K562 (cell line): Measurements from ENCODE around the gene ACTC1. TPM values are rescaled to one million over a fixed set of nuclear protein-coding genes. Genes with fewer than 3 reads are reported as not detected.
A peak's percentile ranks its signal among the peaks of the same experiment; 100 is the strongest.

ENCODE experiments used
- ATAC-seq: fragments of 200-7000 bp; cut with Tn5 transposase; 3 replicates; pipeline ENCODE4 v1.9.1; 2020; ENCODE audit warnings: moderate library complexity
- BruUV-seq: library from RNA; stranded (reverse); fragments of 400-500 nt; replicated peaks from 2 replicates; lab custom pipeline; 2021; lab: Mats Ljungman, UMichigan
- CTCF ChIA-PET: fragments of 300-600 bp; formaldehyde crosslinking; extraction: SDS; loops from one replicate; lab custom pipeline; 2021; ENCODE audit warnings: low intra/inter-chr PET ratio; lab: Yijun Ruan, JAX
- POLR2A ChIA-PET: fragments of 300-600, 350-650 bp; sonication (Branson Sonifier 250); formaldehyde crosslinking; extraction: SDS; loops from one replicate; lab custom pipeline; 2021; ENCODE audit warnings: antibody characterized with exemption, inconsistent platforms; lab: Yijun Ruan, JAX
- DNase-seq, 4 experiments: peaks; one replicate each; pipeline versions ENCODE4 v3.0.0 to v3.0.0-alpha.2; 2011 to 2018; ENCODE audit warnings: low spot score in 3 of 4, mixed read lengths in 3 of 4; ENCODE audit errors: extremely low read depth in 1 of 4
- FAIRE-seq: peaks from 2 replicates; lab custom pipeline; 2011; peaks lifted over from hg19 to GRCh38; lab: Jason Lieb, UNC
- H2AFZ ChIP-seq: 2 replicates; pipeline ENCODE4 v1.6.0; 2011; ENCODE audit warnings: low read depth, low read length, control low read depth, inconsistent platforms
- H3K27ac ChIP-seq: fragments of 200-600 bp; 3 replicates; pipeline ENCODE4 v1.8.0; 2011; ENCODE audit warnings: low read depth, mild to moderate bottlenecking, control low read depth, inconsistent platforms, low read length, moderate library complexity, mixed read lengths; ENCODE audit errors: extremely low read depth
- H3K27me3 ChIP-seq, 2 experiments: fragments of 300-600 bp in 1 of 2; 2 replicates in 1 of 2; 3 replicates in 1 of 2; pipeline versions ENCODE4 v1.6.0 to v1.8.0; 2011; ENCODE audit warnings: inconsistent platforms in 2 of 2, low read length in 2 of 2, mild to moderate bottlenecking in 1 of 2, mixed read lengths in 1 of 2, moderate library complexity in 1 of 2; ENCODE audit not compliant: control insufficient read depth in 2 of 2, insufficient read depth in 2 of 2
- H3K36me3 ChIP-seq: fragments of 300-600 bp; 3 replicates; pipeline ENCODE4 v1.8.0; 2011; ENCODE audit warnings: mild to moderate bottlenecking, low read length, inconsistent platforms; ENCODE audit not compliant: control insufficient read depth, insufficient read depth
- H3K4me1 ChIP-seq, 2 experiments: fragments of 200-600 bp in 1 of 2; replicated peaks in 1 of 2; 2 replicates in 1 of 2; 3 replicates in 1 of 2; pipeline versions ENCODE4 v1.5.1 to v1.8.0; 2011; ENCODE audit warnings: inconsistent platforms in 2 of 2, low read length in 2 of 2, mild to moderate bottlenecking in 1 of 2, mixed read lengths in 1 of 2, moderate library complexity in 1 of 2; ENCODE audit not compliant: control insufficient read depth in 2 of 2, insufficient read depth in 2 of 2
- H3K4me2 ChIP-seq: 2 replicates; pipeline ENCODE4 v1.6.1; 2011; ENCODE audit warnings: low read length, control low read depth, inconsistent platforms, mixed read lengths; ENCODE audit not compliant: insufficient read depth
- H3K4me3 ChIP-seq: fragments of 200-600 bp; sonication (generic), shearing (Covaris generic); 2 replicates; pipeline ENCODE4 v1.5.1; 2016; ENCODE audit warnings: control low read depth, inconsistent platforms
- H3K79me2 ChIP-seq: fragments of 200-600 bp; 3 replicates; pipeline ENCODE4 v1.8.0; 2011; ENCODE audit warnings: low read length, inconsistent platforms; ENCODE audit not compliant: control insufficient read depth, insufficient read depth
- H3K9ac ChIP-seq, 2 experiments: 2 replicates each; pipeline versions ENCODE4 v1.6.0 to v1.6.1; 2011; ENCODE audit warnings: low read depth in 2 of 2, low read length in 2 of 2, control low read depth in 1 of 2, inconsistent platforms in 1 of 2, mild to moderate bottlenecking in 1 of 2, mixed read lengths in 1 of 2; ENCODE audit not compliant: insufficient read depth in 1 of 2
- H3K9me1 ChIP-seq: one replicate; pipeline ENCODE4 v1.6.0; 2011; ENCODE audit warnings: inconsistent platforms, mild to moderate bottlenecking, low read length, moderate library complexity; ENCODE audit not compliant: control insufficient read depth, insufficient read depth
- H3K9me3 ChIP-seq: replicated peaks from 2 replicates; pipeline ENCODE4 v1.5.1; 2011; ENCODE audit warnings: low read depth, low read length, inconsistent platforms; ENCODE audit not compliant: control insufficient read depth, insufficient read depth
- H4K20me1 ChIP-seq: replicated peaks from 2 replicates; pipeline ENCODE4 v1.6.1; 2011; ENCODE audit warnings: low read length, inconsistent platforms, mixed read lengths; ENCODE audit not compliant: control insufficient read depth, insufficient read depth
- AFF1 ChIP-seq, 2 experiments: fragments of 450-650 bp; IDR thresholded peaks; 2 replicates each; pipeline ENCODE4 v1.6.1; 2018; ENCODE audit warnings: mild to moderate bottlenecking in 2 of 2, low read depth in 1 of 2; ENCODE audit not compliant: partially characterized antibody in 2 of 2
- ZC3H11A ChIP-seq: IDR thresholded peaks from 2 replicates; pipeline ENCODE4 v1.6.1; 2012; ENCODE audit warnings: low read depth, low read length, improper control_type of control experiment
- WGBS: fragments of 100-300 bp; shearing (Covaris generic); methylation state at CpG from one replicate; pipeline ENCODE4 v1.1.6; 2016; ENCODE audit warnings: low coverage, mixed read lengths; ENCODE audit not compliant: insufficient coverage; ENCODE audit errors: missing lambda C conversion rate; 5-methylcytosine and 5-hydroxymethylcytosine counted together
- in situ Hi-C: fragments of 300-500 bp; cut with MboI; formaldehyde crosslinking; loops from 4 replicates; pipeline ENCODE4 v1.15.0; 2018; ENCODE audit warnings: inconsistent platforms, mixed read lengths
- intact Hi-C: fragments of 100-400 bp; cut with micrococcal nuclease; formaldehyde crosslinking; loops from 2 replicates; pipeline ENCODE4 v1.14.2; 2022
- polyA plus RNA-seq, 8 experiments: library from polyadenylated mRNA; depleted of rRNA in 4 of 8; stranded (reverse) in 5 of 8; unstranded in 3 of 8; fragments of >200 nt; fragmentation: Nextera tagmentation in 2 of 8; fragmentation: Illumina TruSeq in 1 of 8; extraction: Ambion mirVana in 2 of 8; extraction: Trizol in 1 of 8; gene quantifications; 2 replicates each; pipeline versions ENCODE4 v1.2.1 to v1.2.3, GENCODE V29; 2011 to 2014; ENCODE audit warnings: inconsistent platforms in 1 of 8, missing spikeins in 1 of 8
- total RNA-seq, 7 experiments: library from RNA; depleted of rRNA in 6 of 7; stranded (reverse); fragments of >200 nt in 6 of 7; fragmentation: Illumina TruSeq in 2 of 7; extraction: Trizol in 2 of 7; gene quantifications; 2 replicates each; pipeline versions ENCODE4 v1.2.1 to v1.2.3, GENCODE V29; 2011 to 2021; ENCODE audit warnings: low replicate concordance in 1 of 7

The ACTC1 gene
- total and polyA plus RNA-seq, 9 of the 15 experiments (the other 6 are each of a cell fraction or from before 2014, with no cell fraction given): 0.08 to 0.84 (median 0.17) TPM; not detected in 3

- CTCF ChIA-PET: no interaction called here
- BruUV-seq: no TSS peak
- H3K9me1 ChIP-seq: no peaks in the 10 kb centered on the region
- no peaks in the 10 kb centered on the region for H4K20me1 ChIP-seq
- H3K36me3 ChIP-seq: no peaks in the 10 kb centered on the region
- no peaks in the 10 kb centered on the region for H3K4me1 ChIP-seq
- ATAC-seq (no peak), FAIRE-seq (no peak), DNase-seq (no peak)
- H3K4me3 ChIP-seq: no peak overlapping the region
- H3K4me2 ChIP-seq: no peak overlapping the region
- H3K27ac ChIP-seq: no peak overlapping the region
- TF ChIP-seq ZC3H11A (no peak), AFF1 (IDR thresholded peaks at IDR 0.05; ENCODE audit: low read depth in 1 of 2, partially characterized antibody in 2 of 2) (peak in 1 of 2 experiments; percentile 97)
- TF ChIP-seq, all 486 proteins: peak for 1
- in situ Hi-C loops: no loop called here
- Histone ChIP-seq H3K9ac (no peak overlapping the region), H3K9me3 (no peaks in the 10 kb centered on the region; the same call in 1 of the 2 replicates), H3K79me2 (no peaks in the 10 kb centered on the region), H3K27me3 (no peaks in the 10 kb centered on the region), H2AFZ (no peak overlapping the region)
- 5% methylated on average over 2 of the region's 2 CpGs for WGBS
- intact Hi-C loops: no loop called here
- POLR2A ChIA-PET: no interaction called here
Measured at GRCh38 chr15:34780725-34781124, 14.6 kb downstream of the ACTC1 start.
